ENCODE measurements around the gene PLCL1. TPM values are rescaled to one million over a fixed set of nuclear protein-coding genes. Genes with fewer than 3 reads are reported as not detected.
A peak's percentile ranks its signal among the peaks of the same experiment; 100 is the strongest.

PLCL1 gene
- total RNA-seq, 3 donors from 2014 or later, result 0.94 to 1.8 (median 1.2) TPM

DNA sequence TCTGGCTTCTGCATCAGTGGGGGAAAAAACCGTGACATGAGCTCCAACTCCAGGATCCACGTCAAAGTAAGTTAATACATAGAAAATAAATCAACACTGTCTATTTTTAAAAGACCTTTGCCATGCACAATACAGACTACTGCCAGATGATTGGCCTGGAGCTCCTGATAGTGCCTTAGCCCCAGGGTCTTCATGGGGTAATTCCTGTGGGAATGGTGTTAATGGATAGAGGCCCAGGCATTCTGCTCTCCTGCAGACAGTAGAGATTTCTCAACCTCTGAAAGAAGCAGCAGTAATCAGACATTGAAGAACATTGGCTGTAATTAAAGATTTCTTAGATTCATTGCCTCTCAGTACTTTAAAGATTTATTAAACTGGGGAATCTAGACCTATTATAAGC lies 4.3 kb upstream of the PLCL1 start:
- ATAC-seq (no peak), DNase-seq (no peak)
- H3K9me3 Mint-ChIP-seq, result no peaks in the 10 kb centered on the region
- peaks cover 2% of the 10 kb centered on the region for H3K36me3 Mint-ChIP-seq (ENCODE audit: insufficient read depth)
- no peak overlapping the region for H3K4me3 Mint-ChIP-seq
- H3K27me3 Mint-ChIP-seq (ENCODE audit: low read depth), result peaks cover 4% of the 10 kb centered on the region
- H3K4me1 Mint-ChIP-seq (ENCODE audit: low read depth), result peaks cover 12% of the 10 kb centered on the region

DNA sequence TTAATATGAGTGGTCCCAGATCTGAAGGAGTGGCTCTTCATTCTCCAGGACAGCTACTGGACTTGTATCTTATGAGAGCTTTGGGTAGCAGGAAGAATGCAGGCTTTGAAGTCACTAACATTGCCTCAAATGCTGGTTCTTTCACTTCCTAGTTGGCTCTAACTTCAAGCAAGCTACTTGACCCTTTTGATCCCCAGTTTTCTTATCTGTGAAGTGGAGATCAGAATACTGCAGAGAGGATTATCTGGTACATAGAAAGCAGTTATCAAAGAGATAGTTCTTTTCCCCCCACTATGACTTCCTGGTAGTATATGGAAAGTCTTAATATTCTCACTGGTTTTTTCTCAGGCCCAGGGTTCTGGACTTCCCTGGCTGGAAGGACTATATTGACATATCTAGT lies 3.4 kb upstream of the PLCL1 start:
- no peak for ATAC-seq
- Mint-ChIP-seq H3K27me3 (ENCODE audit: low read depth) (peaks cover 4% of the 10 kb centered on the region), H3K4me3 (no peak overlapping the region), H3K36me3 (ENCODE audit: insufficient read depth) (no peaks in the 10 kb centered on the region), H3K4me1 (ENCODE audit: low read depth) (peaks cover 20% of the 10 kb centered on the region), H3K9me3 (no peaks in the 10 kb centered on the region)
- no peak for DNase-seq

DNA sequence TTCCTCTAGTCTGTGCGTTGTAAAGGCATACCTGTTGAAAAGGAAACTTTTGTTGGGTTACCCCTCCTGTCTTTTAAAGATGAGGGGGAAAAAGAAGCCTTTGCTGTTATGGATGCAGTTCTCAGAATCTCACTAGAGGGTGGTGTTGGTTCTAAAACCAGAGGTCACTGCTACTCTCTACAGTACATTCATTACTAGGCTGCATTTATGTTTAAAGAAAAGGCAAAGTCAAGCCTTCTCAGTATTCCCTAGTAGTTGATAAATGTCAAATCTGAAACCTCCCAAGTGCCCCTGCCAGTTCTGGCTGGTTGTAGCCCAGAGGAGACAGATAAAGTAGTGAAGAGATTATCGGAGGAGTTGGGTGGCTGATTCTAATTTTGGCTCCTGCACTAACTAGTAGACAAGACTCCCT lies 1.4 kb upstream of the PLCL1 start:
- Mint-ChIP-seq H3K36me3 (ENCODE audit: insufficient read depth) (no peaks in the 10 kb centered on the region), H3K4me3 (peak overlapping the region; percentile 33), H3K9me3 (no peaks in the 10 kb centered on the region), H3K27me3 (ENCODE audit: low read depth) (peaks cover 4% of the 10 kb centered on the region), H3K4me1 (ENCODE audit: low read depth) (peaks cover 35% of the 10 kb centered on the region)
- DNase-seq (no peak), ATAC-seq (peak in 1 of 2 donors; percentile 15)

DNA sequence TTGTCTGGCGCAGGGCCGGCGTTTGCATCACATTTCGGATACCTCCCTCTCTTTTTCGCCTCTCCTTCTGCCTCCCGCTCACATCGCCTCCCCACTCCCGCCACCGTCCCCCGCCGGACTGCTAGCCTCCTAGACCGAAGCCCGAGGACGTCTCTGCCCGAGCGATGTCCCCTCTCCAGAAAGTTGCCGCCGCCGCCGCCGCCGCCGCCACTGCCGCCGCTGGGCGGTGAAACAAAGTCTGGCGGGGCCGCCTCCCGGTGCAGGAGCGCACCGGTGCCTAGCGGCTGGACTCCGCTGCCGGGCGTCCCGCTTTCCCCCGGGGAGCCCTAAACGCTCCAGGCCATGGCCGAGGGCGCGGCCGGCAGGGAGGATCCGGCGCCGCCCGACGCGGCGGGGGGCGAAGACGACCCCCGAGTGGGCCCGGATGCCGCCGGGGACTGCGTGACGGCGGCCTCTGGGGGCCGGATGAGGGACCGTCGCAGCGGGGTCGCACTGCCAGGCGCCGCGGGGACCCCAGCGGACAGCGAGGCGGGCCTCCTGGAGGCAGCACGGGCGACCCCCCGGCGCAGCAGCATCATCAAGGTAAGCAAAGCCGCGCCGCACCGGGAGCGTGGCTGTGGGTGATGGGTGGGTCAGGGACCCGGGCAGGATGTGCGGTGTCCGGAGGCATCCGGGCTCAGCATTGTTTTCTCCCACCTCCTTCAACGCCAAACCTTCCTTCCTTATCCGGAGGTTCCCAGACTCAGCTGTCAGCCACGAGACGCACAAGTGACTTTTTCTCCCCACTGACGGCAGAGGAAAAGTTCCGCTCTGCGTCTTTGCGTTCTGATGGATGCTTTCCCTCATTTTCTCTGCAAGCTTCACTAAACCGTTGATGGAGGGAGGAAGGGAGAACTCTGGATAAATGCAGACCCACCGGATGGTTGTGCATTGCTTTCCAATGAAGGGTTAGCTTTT lies 643 bp downstream of the PLCL1 start:
- Mint-ChIP-seq H3K9me3 (no peaks in the 10 kb centered on the region), H3K27me3 (ENCODE audit: low read depth) (no peaks in the 10 kb centered on the region), H3K4me3 (peak overlapping the region; percentile 87), H3K4me1 (ENCODE audit: low read depth) (peaks cover 52% of the 10 kb centered on the region), H3K36me3 (ENCODE audit: insufficient read depth) (no peaks in the 10 kb centered on the region)
- DNase-seq (peak; percentile 28), ATAC-seq (peak; percentile 53 to 54)

DNA sequence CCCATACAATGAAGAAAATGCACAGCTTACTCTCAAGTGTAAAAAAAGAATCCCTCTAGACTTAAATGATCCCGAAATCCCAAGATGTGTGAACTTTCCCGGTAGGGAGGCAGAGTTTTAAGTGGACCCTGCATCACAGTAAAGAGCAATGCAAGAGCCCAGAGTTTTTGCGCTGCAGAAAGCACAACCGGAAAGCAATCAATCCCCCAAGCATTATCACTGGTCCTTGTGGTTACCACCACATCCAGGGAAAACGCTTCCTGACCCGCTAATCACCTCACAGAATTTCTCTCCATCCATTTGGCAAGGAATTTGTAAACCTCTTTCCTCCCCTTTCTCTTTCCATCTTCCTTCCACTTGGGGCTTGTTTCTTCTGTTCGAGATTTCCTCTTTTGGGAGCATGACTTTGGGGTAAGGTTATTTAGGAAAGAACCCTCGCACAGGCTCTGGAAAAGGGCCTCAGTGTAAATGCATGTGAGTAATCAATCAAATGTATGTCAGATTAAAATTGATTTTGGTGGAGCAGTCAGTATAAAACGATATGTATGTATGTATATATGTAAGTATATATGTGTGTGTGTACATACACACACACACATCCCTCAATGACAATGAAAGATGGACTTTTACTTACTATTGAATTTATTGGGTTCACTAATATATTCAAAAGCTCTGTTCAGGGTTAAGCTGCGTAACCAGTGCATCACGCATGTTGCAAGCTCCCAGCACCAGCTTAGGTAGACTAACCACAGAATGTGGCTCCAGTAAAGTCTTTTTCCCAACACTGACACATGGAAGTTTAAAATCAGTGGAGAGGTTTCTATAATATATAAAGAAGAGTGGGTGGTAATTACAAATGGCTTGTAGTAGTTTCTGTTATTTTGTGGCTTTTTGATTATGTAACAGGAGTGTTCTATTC lies 1.6 kb downstream of the PLCL1 start:
- Mint-ChIP-seq H3K36me3 (ENCODE audit: insufficient read depth) (no peaks in the 10 kb centered on the region), H3K4me1 (ENCODE audit: low read depth) (peaks cover 58% of the 10 kb centered on the region), H3K27me3 (ENCODE audit: low read depth) (no peaks in the 10 kb centered on the region), H3K4me3 (peak overlapping the region; percentile 86), H3K9me3 (no peaks in the 10 kb centered on the region)
- DNase-seq (no peak), ATAC-seq (no peak)

DNA sequence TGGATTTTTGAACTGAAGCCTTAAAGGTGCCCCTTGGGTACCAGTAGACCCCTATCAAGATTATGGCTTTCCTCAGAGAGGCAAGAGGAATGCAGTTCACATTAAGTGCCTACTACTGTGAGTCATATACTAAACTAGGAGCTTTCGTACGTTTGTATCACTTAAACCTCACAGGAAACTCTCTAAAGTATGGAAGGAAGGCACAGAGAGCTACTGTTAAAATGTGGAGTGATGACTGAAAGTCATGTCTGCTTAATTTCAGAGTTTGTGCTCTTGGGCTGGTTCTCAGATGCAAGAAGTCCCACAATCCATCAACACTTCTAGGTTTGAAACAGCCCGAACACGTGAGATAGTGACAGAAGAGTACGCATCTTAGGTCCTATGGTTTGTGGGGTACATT lies 4.7 kb downstream of the PLCL1 start:
- Mint-ChIP-seq H3K36me3 (ENCODE audit: insufficient read depth) (no peaks in the 10 kb centered on the region), H3K4me3 (no peak overlapping the region), H3K9me3 (no peaks in the 10 kb centered on the region), H3K4me1 (ENCODE audit: low read depth) (peaks cover 60% of the 10 kb centered on the region), H3K27me3 (ENCODE audit: low read depth) (no peaks in the 10 kb centered on the region)
- DNase-seq, result no peak
- no peak for ATAC-seq

GRCh38 chr2:197810016-197810415 lies 5.6 kb downstream of the PLCL1 start:
- H3K36me3 Mint-ChIP-seq (ENCODE audit: insufficient read depth), result no peaks in the 10 kb centered on the region

GRCh38 chr2:197810491-197810890 lies 6.1 kb downstream of the PLCL1 start:
- no peaks in the 10 kb centered on the region for H3K27me3 Mint-ChIP-seq (ENCODE audit: low read depth)
- peaks cover 1% of the 10 kb centered on the region for H3K36me3 Mint-ChIP-seq (ENCODE audit: insufficient read depth)
- H3K9me3 Mint-ChIP-seq, result no peaks in the 10 kb centered on the region
- no peak for DNase-seq
- no peak for ATAC-seq
- no peak overlapping the region for H3K4me3 Mint-ChIP-seq
- H3K4me1 Mint-ChIP-seq (ENCODE audit: low read depth), result peaks cover 63% of the 10 kb centered on the region

More at GRCh38 chr2:197810016-197810415, 5.6 kb downstream of the PLCL1 start:
- Mint-ChIP-seq H3K4me1 (ENCODE audit: low read depth) (peaks cover 64% of the 10 kb centered on the region), H3K4me3 (no peak overlapping the region), H3K27me3 (ENCODE audit: low read depth) (no peaks in the 10 kb centered on the region), H3K9me3 (no peaks in the 10 kb centered on the region)
- no peak for DNase-seq
- ATAC-seq, result no peak

DNA sequence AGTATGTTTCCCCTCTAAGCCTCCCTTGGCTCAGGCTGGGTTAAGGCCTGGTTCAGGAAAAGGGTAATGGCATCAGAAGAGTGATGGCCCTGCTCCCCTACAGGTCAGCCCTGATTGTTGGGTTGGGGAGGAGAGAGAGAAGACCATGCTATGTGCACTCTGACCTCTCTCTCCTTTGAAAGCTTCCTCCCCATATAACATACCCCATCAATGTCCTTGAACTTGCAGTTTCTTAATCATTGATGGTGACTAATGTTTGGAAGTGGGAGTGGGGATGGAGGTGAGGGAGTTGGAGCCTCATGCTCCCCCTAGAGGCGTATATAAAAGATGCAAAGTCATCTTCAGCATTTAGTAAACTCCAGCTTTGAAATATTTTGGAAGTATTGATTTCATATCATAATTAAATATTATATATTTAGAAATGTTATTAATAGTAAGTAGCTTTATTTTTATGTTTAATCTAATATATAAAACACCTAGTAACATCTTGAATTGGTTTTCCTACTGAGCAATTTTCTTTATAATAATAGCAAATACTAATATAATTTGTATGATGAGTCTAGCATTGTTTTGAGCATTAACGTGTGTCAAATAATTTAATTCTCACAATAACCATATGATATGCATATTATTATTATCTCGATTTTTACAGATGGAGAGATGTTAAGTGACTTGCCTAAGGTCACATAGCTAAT lies 8.8 kb downstream of the PLCL1 start:
- ATAC-seq (peak; percentile 57 to 66), DNase-seq (no peak)
- no peaks in the 10 kb centered on the region for H3K27me3 Mint-ChIP-seq (ENCODE audit: low read depth)
- H3K4me1 Mint-ChIP-seq (ENCODE audit: low read depth), result peaks cover 42% of the 10 kb centered on the region
- no peak overlapping the region for H3K4me3 Mint-ChIP-seq
- peaks cover 4% of the 10 kb centered on the region for H3K36me3 Mint-ChIP-seq (ENCODE audit: insufficient read depth)
- H3K9me3 Mint-ChIP-seq, result no peaks in the 10 kb centered on the region

DNA sequence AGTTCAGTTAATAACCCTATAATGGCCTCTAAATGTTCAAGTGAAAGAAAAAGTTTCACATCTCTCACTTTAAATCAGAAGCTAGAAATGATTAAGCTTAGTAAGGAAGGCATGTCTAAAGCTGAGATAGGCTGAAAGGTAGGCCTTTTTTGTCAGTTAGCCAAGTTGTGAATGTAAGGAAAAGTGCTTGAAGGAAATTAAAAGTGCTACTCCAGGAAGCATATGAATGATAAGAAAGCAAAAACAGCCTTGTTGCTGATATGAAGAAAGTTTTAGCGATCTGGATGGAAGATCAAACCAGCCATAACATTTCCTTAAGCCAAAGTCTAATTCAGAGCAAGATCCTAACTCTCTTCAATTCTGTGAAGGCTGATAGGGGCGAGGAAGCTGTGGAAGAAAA lies 10.1 kb downstream of the PLCL1 start:
- peak overlapping the region; percentile 33 for H3K4me3 Mint-ChIP-seq
- H3K27me3 Mint-ChIP-seq (ENCODE audit: low read depth), result no peaks in the 10 kb centered on the region
- H3K4me1 Mint-ChIP-seq (ENCODE audit: low read depth), result peaks cover 36% of the 10 kb centered on the region
- H3K9me3 Mint-ChIP-seq, result no peaks in the 10 kb centered on the region
- H3K36me3 Mint-ChIP-seq (ENCODE audit: insufficient read depth), result peaks cover 4% of the 10 kb centered on the region
- peak in 1 of 2 donors; percentile 26 for ATAC-seq
- no peak for DNase-seq

DNA sequence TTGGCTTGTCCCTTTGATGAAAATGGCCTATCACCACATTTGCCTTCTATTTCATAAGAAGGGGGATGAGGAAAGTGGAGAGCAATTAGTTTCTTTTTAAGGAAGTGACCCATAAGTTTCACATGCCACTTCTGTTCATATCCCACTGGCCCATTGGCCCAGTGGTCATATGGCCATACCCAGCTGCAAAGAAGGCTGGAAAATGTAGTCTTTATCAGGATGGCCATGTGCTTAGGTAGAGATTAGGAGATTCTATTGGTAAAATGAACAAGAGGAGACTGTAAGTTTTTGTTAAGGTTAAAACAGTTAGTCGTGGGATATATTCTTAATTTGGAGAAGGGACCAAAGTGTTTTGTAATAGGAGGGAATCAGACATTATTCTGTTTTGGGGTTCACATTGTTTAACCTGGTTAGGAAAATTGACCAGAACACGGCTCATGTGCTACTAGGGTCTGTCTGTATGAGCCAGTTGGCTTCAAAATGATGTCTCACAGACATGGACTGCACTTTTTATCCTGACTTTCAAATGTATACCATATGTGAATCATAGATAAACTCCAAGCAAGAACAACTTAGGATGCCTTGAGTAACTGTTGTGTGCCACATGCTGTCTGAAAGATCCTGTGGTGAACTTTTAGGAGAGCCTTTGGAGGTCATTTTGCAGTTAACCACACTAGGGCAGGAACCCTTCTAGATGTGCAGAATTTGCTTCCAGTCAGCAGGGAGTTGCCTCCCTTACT lies 17.3 kb downstream of the PLCL1 start:
- Mint-ChIP-seq H3K4me3 (no peak overlapping the region), H3K36me3 (ENCODE audit: insufficient read depth) (peaks cover 6% of the 10 kb centered on the region), H3K27me3 (ENCODE audit: low read depth) (no peaks in the 10 kb centered on the region), H3K9me3 (peaks cover 3% of the 10 kb centered on the region), H3K4me1 (ENCODE audit: low read depth) (peaks cover 17% of the 10 kb centered on the region)
- DNase-seq (no peak), ATAC-seq (no peak)

GRCh38 chr2:197822333-197822732 lies 17.9 kb downstream of the PLCL1 start:
- Mint-ChIP-seq H3K4me1 (ENCODE audit: low read depth) (peaks cover 17% of the 10 kb centered on the region), H3K27me3 (ENCODE audit: low read depth) (no peaks in the 10 kb centered on the region), H3K36me3 (ENCODE audit: insufficient read depth) (peaks cover 4% of the 10 kb centered on the region), H3K9me3 (peaks cover 3% of the 10 kb centered on the region), H3K4me3 (no peak overlapping the region)
- ATAC-seq (no peak), DNase-seq (no peak)

- ATAC-seq (no peak), DNase-seq (no peak)
- H3K36me3 Mint-ChIP-seq (ENCODE audit: insufficient read depth), result peaks cover 2% of the 10 kb centered on the region
- H3K27me3 Mint-ChIP-seq (ENCODE audit: low read depth), result no peaks in the 10 kb centered on the region
- H3K4me3 Mint-ChIP-seq, result no peak overlapping the region
- H3K9me3 Mint-ChIP-seq, result peaks cover 15% of the 10 kb centered on the region
- H3K4me1 Mint-ChIP-seq (ENCODE audit: low read depth), result peaks cover 3% of the 10 kb centered on the region
These were observed 23.2 kb downstream of the PLCL1 start for GRCh38 chr2:197827618-197828017.

Measured in activated T-cell treated with anti-CD3 and anti-CD28 coated beads, Interleukin-2, amount 50 U/mL, for 4 hours (primary cell).